ENCODE results near the gene ATAT1.
A peak's percentile ranks its signal among the peaks of the same experiment; 100 is the strongest.

The ATAT1 gene

DNA sequence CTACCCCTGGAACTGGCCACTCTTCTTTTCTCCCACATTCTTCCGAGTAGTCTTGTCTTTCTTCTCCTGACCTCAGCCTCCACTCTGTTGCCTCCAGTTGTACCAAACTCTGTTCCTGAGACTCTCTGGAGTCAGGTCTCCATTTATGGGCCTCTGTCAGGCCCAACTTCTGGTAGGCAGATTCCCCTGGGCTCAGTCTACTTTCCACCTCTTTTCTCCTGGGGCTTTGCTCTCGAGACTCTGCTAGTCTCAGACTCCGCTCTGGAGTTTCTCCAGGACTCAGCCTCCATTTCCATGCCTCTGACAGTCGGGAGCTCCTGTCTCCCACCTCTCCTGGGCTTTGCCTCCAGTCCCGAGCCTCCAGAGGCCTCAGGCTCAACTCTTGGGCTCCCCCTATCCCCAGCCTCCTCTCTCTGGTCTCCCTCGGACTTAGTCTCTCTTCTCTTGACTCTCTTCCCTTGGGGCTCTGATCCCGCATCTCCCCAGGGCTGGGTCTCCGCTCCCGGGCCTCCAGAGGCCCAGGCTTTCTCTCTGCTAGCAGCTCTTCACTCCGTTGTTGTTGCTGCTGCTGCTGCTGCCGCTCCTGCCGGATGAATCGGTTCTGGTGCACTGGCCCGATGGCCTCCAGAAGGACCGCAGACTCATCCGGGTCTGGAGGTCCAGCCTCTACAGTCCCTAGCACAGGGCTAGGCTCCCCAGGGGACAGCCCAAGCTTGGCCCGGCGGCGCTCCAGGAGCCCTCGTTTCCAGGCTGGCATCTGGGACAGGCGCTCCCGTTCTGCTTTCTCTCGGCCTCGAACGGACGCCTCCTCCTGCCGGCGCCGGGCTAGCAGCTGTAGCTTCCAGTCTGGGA, 58.7 kb downstream of the ATAT1 start:
- DNase-seq = peak; percentile 41

DNA sequence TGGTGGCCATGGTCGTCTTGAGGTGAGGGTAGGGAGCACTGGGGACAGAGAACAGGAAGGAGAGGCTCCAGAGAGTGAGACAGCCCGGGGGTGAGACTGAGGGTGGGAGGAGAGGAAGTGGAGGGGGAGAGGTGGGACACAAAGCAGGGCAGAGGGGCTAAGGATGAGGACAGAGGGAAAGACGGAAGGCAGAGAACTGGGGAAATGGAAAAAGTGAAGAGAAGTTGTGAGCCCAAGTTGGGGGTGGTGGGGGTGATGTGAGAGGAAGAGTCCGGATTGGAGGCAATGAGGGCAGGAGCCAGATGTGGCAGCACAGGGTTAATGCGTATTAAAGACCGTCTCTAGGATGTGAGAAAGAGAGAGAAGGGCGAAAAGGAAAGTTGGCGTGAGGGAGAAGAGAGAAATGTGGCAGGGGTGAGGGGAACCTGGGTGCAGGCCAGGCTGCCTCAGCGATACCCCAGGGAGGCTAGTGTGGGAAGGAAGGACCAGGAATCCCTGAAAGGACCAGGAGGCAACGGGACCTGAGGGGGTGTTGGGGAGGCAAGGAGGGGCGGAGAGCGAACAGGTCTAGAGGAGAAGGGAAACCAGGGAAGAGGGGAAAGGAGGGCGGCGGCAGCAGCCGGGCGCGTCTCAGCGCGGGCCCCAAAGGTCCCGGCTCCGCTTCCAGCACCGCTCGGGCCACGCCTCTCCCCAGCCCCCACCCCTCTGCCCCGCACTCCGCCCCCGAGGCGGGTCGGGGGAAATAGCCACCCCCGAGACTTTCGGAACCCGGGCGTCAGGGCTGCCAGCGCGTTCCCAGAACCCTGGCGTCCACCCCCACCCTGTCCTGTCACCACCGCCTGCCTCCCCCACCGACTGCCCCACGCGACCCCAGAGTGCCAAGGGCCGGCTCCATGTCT, 59.6 kb downstream of the ATAT1 start, which contains the start of gene PPP1R18:
Gene PPP1R18, minus strand, starts transcription at position 637 of the 899 bp plus-strand sequence. Its CDS starts 627 bp downstream, at position 10.
- peak; percentile 78 for DNase-seq

DNA sequence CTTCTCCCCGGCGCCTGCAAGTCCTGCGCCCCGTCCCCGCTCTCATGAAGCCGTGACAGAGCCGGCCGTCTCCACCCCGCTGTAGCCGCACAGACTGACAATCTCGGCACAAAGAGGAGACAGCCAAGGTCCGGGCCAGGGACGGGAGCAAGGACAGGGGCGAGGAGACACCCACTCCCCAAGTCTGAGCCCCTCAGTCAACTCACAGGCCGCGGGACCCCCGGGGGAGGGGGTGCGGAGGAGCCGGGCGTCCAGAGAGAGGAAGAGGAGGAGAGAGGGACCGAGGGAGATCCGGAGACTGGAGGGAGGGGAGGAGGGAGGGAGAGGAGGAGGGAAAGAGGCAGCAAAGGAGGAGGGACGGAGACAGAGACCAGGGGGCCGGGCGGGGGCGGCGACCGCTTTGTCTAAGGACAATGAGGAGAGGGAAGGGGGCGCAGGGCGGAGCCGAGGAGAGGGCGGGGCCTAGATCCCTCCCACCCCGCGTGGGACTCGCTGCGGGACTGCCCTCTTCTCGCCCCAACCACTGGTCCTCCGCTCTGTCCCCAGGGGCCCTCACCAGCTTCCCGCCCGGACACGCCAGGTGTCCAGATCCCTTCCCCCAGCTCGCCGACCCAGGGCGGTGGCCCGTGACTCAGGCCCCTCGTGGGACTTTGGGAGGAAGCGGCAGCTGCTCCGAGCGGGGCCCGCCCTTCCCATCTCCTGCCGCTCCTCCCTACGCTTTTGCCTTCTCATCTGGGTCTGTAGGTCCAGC, 60.4 kb downstream of the ATAT1 start:
- peak; percentile 89 for DNase-seq

DNA sequence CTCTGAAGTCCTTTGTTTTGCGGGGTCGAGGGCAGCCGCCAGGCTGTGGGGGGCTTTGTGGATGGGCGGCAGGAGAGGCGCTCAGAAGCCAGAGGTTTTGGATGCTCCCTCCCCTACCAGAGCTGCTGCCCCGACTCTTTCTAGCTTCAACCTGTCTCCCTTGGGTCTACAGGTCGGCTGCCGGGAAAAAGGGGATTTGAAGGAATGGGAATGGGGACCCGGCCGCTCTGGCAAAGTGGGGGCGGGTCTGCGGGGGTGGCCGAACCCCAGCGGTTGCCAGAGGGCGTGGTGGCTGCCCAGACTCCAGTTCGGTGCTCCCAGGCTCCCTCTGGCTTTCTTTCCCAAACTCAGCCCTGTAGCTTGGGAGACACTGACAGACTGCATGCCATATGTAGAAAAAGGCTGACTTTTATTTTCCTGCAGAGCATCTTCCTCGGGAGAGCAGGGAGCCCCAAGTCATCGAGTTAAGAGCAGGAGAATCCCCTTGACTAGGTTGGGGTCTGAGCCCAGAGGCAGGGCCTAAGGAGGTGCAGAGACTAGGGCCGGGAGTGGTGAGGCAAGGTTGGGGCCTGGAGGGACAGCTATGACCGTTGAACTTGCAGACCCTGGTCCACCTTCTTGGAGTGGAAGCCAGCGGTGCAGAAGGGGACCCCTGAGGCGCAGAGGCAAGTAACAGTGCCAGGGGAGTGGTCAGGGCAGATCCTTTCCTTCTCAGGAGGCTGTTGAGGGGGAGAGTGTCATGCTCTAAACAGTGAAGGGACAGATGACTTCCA, 61.2 kb downstream of the ATAT1 start:
- DNase-seq = no peak

DNA sequence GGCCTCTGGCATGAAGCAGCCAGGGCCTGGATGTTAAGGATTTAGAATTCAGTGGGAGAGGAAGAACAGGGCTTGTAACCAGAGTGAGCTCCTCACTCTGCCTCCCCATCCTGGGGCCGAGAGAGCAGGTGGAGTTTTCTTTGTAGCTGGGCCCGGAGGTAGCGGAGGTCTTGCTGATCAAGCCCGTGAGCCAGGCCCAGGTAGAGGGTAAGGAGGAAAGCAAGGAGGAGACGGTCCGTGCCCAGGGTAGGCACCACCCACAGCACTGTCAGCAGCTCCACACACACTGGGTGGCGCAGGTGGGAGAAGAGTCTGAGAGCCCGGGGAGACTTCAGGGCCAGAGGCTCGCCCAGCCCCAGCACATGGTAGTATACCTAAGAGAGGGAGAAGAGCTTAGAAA, 61.9 kb downstream of the ATAT1 start:
- no peak for DNase-seq

DNA sequence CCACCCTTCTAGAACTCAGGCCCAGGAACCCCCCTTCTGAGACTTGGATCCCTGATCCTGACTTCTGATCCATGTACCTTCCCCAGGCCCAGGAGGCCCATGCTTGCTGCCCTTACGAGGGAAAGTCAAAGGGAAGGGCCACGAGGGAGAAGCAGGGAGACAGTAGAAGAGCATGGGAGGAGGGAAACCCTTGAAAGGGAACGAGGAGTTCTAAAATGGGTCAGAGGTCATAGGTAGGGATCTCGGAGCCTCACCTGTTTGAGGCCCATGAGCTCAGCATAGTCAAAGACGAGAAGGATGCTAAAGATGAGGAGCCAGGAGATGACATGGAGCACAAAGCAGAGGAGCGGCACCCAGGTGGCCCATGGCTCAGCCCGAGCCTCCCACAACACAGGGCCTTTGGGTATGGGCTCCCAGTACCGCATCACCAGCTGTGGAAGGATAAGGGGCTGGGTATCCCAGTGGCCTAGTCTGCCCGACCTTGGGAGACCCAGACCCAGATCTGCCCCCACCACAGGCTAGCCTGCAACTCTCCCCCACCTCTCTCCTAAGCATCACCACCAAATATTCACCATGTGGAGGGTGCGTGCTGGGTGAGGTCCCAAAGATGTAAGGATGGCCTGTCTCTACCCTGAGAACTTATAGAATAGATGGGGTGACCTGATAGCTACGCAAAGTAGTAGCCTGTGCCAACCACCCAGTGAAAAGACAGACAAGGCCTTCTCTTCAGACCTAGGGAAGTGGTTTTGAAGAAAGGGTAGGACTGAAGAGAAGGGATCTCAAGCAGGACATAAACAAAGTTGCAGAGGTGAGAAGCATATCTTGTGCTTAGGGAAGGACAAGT, 62.6 kb downstream of the ATAT1 start:
- DNase-seq = no peak

DNA sequence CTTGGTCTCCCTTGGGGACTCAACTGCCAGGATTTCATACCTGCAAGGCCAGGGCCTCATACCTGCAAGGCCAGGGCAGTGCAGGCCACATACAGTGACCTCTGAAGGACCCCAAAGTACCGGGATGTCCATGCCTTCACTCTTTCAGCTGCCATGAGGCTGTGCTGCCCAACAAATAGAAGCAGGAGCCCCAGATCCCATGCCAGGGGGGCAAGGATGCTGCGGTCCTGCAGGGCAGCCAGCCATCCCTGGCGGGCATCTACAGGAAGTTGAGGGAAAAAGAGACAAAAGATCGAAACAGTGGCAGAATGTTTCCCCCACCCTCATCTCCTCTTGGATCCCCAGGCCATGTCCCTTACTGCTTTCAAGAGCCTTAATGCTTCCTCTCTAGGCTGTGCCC, 63.3 kb downstream of the ATAT1 start:
- no peak for DNase-seq

DNA sequence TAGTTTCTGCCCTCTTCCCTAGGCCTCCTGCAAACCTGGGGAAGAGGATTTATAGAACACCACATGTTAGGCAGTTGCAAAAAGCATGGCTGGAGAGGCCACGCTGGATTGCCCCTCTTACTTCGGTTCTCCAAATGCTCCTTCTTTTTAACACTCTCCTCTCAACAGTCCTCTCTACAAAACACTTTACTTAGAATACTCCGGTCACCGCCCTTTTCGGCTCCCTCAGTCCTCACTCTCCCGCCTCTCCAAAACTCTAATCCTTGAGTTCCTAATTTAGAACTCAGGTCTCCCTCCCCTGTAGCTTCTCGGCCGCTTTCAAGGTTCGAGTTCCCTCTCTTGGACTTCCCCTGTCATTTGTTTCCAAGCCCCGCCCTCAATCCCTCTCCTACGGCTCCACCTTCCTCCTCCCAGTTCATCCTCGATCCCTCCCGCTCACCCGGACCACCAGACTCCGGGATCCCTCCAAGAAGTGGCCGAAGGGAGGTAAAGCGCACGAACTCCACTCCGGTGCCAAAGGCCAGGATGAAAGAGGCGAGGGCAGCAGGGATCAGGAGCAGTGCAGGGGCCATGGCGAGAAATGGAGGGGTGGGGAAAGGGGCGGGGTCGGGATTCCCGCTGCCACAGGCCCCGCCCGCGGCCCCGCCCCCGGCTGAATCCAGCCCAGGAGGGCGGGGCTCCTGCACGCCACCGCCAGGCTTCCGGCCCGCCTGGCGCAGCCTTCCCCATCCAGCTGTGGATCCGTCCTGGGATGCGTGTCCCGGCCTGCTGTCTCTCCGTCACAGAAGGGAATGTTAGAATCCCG, 63.9 kb downstream of the ATAT1 start, which contains the start of gene NRM:
Gene NRM, minus strand, starts transcription at position 582 of the 805 bp plus-strand sequence. Its CDS starts 10 bp downstream, at position 572.
- DNase-seq = peak; percentile 77

DNA sequence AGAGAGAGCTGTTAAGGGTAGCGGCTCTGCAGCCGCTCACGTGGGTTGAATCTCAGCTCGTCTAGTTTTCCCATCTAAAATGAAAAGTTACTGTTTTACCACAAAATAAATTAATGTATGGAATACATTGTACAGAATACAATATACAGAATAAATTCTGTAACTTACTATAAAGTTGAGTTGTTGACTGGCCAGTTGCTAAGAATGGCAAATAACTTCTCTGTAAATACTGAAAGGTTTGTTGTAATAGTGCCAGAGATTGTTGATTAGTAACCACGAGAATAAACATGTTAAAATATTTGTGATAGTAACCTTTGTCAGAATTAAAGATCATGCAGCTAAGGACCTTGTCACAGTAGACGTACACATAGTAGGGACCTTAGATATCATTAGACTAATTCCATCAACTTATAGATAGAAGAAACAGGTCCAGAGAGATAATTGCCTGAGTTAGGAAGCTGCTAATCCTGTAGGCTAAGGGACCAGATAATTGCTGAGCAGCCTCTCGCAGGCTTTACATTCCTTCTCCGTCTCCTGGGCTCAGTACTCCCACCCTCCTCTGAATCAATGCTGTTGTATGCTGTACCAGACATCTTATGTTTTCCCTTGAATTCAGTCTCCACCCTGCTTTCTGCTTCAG, 64.7 kb downstream of the ATAT1 start:
- no peak for DNase-seq

All from activated CD4-positive, alpha-beta T cell treated with anti-CD3 and anti-CD28 coated beads, Interleukin-2, amount 50 U/mL, for 16 hours (primary cell).